Measurements from ENCODE around the gene VPS51. TPM values are rescaled to one million over a fixed set of nuclear protein-coding genes. Genes with fewer than 3 reads are reported as not detected.

The VPS51 gene
- total and polyA plus RNA-seq, 9 of the 15 experiments (the other 6 are each of a cell fraction or from before 2014, with no cell fraction given), result 1.8 to 143 (median 46.8) TPM

DNA sequence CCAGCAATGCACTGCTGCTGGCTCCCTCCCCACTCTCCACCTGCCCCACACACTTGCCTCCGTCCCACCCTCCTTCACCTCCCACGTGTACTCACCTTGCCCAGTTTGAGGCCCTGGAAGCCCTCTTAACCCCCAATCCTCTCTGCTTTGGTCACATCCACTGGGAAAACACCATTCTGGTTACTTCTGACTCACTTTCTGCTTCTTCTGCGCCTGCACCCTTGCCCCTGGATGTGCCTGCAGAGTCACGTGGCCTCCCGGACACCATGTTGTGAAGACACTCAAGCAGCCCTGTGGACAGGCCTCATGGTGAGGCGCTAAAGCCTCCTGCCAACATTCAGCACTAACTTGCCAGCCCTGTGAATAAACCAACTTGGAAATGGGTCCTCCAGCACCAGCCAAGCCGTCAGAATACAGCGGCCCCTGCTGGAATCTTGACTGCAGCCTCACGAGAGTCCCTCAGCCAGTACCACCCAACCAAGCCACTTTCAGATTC lies 35.1 kb upstream of the VPS51 start (continued):
- TF ChIP-seq, protein P1, sequence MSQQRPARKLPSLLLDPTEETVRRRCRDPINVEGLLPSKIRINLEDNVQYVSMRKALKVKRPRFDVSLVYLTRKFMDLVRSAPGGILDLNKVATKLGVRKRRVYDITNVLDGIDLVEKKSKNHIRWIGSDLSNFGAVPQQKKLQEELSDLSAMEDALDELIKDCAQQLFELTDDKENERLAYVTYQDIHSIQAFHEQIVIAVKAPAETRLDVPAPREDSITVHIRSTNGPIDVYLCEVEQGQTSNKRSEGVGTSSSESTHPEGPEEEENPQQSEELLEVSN (IDR thresholded peaks at IDR 0.05; ENCODE audit: borderline replicate concordance in 1 of 2, extremely low read depth in 1 of 2, insufficient read depth in 1 of 2, insufficient read length in 1 of 2, low read depth in 1 of 2, low read length in 1 of 2, poor library complexity in 1 of 2, severe bottlenecking in 1 of 2), result peak; percentile 14 to 19
- TF ChIP-seq BRCA1 (IDR thresholded peaks at IDR 0.05) (no peak), BRCA1 (CRISPR knock-in tag; IDR thresholded peaks at IDR 0.05) (no peak), CBX8 (IDR thresholded peaks at IDR 0.05; ENCODE audit: borderline replicate concordance, extremely low read depth, low read depth, low read length, poor library complexity, severe bottlenecking) (no peak), OTX1 (CRISPR knock-in tag; IDR thresholded peaks at IDR 0.05) (peak; percentile 70; the same call in 1 of the 2 replicates), CSDE1 (IDR thresholded peaks at IDR 0.05) (no peak), MED1 (CRISPR knock-in tag; IDR thresholded peaks at IDR 0.05; ENCODE audit: borderline replicate concordance) (no peak), SMC3 (conservative IDR thresholded peaks at IDR 0.05; ENCODE audit: insufficient read depth, low read depth, low read length) (peak; percentile 34; the same call in 1 of the 2 replicates), ARID1B (IDR thresholded peaks at IDR 0.05) (no peak), SIRT6 (IDR thresholded peaks at IDR 0.05; ENCODE audit: low read depth, low read length) (no peak)
- TF ChIP-seq, protein P2, sequence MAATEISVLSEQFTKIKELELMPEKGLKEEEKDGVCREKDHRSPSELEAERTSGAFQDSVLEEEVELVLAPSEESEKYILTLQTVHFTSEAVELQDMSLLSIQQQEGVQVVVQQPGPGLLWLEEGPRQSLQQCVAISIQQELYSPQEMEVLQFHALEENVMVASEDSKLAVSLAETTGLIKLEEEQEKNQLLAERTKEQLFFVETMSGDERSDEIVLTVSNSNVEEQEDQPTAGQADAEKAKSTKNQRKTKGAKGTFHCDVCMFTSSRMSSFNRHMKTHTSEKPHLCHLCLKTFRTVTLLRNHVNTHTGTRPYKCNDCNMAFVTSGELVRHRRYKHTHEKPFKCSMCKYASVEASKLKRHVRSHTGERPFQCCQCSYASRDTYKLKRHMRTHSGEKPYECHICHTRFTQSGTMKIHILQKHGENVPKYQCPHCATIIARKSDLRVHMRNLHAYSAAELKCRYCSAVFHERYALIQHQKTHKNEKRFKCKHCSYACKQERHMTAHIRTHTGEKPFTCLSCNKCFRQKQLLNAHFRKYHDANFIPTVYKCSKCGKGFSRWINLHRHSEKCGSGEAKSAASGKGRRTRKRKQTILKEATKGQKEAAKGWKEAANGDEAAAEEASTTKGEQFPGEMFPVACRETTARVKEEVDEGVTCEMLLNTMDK (IDR thresholded peaks at IDR 0.05; ENCODE audit: borderline replicate concordance, insufficient read depth, low read depth, low read length, poor library complexity, severe bottlenecking), result peak; percentile 53
- TF ChIP-seq, protein P3, sequence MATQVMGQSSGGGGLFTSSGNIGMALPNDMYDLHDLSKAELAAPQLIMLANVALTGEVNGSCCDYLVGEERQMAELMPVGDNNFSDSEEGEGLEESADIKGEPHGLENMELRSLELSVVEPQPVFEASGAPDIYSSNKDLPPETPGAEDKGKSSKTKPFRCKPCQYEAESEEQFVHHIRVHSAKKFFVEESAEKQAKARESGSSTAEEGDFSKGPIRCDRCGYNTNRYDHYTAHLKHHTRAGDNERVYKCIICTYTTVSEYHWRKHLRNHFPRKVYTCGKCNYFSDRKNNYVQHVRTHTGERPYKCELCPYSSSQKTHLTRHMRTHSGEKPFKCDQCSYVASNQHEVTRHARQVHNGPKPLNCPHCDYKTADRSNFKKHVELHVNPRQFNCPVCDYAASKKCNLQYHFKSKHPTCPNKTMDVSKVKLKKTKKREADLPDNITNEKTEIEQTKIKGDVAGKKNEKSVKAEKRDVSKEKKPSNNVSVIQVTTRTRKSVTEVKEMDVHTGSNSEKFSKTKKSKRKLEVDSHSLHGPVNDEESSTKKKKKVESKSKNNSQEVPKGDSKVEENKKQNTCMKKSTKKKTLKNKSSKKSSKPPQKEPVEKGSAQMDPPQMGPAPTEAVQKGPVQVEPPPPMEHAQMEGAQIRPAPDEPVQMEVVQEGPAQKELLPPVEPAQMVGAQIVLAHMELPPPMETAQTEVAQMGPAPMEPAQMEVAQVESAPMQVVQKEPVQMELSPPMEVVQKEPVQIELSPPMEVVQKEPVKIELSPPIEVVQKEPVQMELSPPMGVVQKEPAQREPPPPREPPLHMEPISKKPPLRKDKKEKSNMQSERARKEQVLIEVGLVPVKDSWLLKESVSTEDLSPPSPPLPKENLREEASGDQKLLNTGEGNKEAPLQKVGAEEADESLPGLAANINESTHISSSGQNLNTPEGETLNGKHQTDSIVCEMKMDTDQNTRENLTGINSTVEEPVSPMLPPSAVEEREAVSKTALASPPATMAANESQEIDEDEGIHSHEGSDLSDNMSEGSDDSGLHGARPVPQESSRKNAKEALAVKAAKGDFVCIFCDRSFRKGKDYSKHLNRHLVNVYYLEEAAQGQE (IDR thresholded peaks at IDR 0.05; ENCODE audit: borderline replicate concordance), result peak; percentile 60; the same call in 1 of the 2 replicates
- TF ChIP-seq, protein P3 (CRISPR knock-in tag; IDR thresholded peaks at IDR 0.05; ENCODE audit: low read depth), result no peak

Measured in K562 (cell line).